GM12891 (cell line): Measurements from ENCODE around the gene GNPTG.

Experiments
- PAX5 ChIP-seq: IDR thresholded peaks from 2 replicates; pipeline ENCODE4 v1.6.1; 2011; ENCODE audit warnings: low read length, moderate library complexity, mild to moderate bottlenecking; ENCODE audit not compliant: insufficient read depth, severe bottlenecking
- POLR2A ChIP-seq: IDR thresholded peaks from 2 replicates; pipeline ENCODE4 v1.6.1; 2011; ENCODE audit warnings: low read depth, low read length, control low read depth
- POLR2AphosphoS5 ChIP-seq: IDR thresholded peaks from 2 replicates; pipeline ENCODE4 v1.6.1; 2011; ENCODE audit warnings: low read depth, low read length, control low read depth
- POU2F2 ChIP-seq: IDR thresholded peaks from 2 replicates; pipeline ENCODE4 v1.6.1; 2011; ENCODE audit warnings: low read depth, mild to moderate bottlenecking, control low read depth, low read length, moderate library complexity
- SPI1 ChIP-seq: IDR thresholded peaks from 2 replicates; pipeline ENCODE4 v1.6.1; 2011; ENCODE audit warnings: low read depth, low read length, control low read depth
- TAF1 ChIP-seq: IDR thresholded peaks from 2 replicates; pipeline ENCODE4 v1.6.1; 2011; ENCODE audit warnings: low read depth, low read length, control low read depth

- TF ChIP-seq POLR2AphosphoS5 (no peak), POLR2A (0 out of 2 replicates have a peak, but pooled peaks have one; percentile 18), TAF1 (no peak), POU2F2 (no peak), SPI1 (no peak), PAX5 (no peak)
Observed at GRCh38 chr16:1313721-1314369, 37.9 kb upstream of the GNPTG start.
